GM10248 (cell line): ENCODE measurements around the gene SCUBE1.

ENCODE experiments used
- CTCF ChIA-PET: fragments of 300-600 bp; sonication (Branson Sonifier 250); formaldehyde crosslinking; extraction: SDS; loops from one replicate; lab custom pipeline; 2021; ENCODE audit warnings: antibody characterized with exemption; lab: Yijun Ruan, JAX
- POLR2A ChIA-PET: fragments of 350-650 bp; sonication (Branson Sonifier 250); formaldehyde crosslinking; extraction: SDS; loops from one replicate; lab custom pipeline; 2020; ENCODE audit warnings: antibody characterized with exemption; lab: Yijun Ruan, JAX
- DNase-seq: peaks from one replicate; pipeline ENCODE4 v3.0.0; 2012; ENCODE audit errors: extremely low spot score
- CTCF ChIP-seq: IDR thresholded peaks from 2 replicates; pipeline ENCODE4 v1.5.1; 2012; ENCODE audit warnings: mild to moderate bottlenecking, low read depth; ENCODE audit errors: extremely low read depth, missing control alignments, control extremely low read depth

The SCUBE1 gene

DNA sequence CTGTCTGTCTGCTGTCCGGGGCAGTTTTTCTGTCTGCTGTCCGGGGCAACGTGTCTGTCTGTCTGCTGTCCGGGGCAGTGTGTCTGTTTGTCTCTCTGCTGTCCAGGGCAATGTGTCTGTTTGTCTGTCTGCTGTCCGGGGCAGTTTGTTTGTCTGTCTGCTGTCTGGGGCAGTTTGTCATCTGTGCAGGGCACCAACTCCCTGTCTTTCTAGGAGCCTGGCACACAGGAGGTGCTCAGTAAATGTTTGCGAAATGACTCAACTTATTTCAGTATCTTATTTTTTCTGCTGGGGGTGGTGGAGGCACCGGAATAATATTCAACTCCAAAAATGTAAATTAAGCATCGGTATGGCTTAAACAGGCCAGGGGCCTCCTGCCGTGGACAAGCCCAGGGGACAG is 144.2 kb downstream of the SCUBE1 start:
- no peak for DNase-seq
- CTCF ChIA-PET, result no interaction called here
- no peak for TF ChIP-seq CTCF
- POLR2A ChIA-PET, result no interaction called here

DNA sequence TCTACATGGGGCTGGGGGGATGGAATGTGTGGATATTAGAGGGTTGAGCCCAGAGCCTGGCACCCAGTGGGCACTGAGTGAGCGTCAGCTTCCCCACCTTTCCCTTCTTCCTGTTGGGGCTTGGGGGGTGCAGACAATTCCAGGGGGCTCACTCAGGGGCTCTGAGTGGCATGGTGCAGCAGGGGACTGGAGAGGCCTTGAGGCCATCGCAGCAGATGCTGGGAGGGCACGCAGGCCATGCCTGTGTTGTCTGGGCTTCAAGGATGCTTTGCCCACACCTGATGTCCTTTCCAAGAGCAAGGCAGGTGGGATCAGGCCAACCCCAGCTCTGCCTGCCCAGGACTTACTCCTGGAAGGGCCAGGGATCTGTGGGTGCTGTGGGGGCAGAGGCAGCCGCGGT is 145.0 kb downstream of the SCUBE1 start:
- TF ChIP-seq CTCF, result no peak
- DNase-seq, result no peak
- POLR2A ChIA-PET, result no interaction called here
- CTCF ChIA-PET, result no interaction called here

- ChIA-PET POLR2A (no interaction called here), CTCF (no interaction called here)
- DNase-seq, result no peak
- no peak for TF ChIP-seq CTCF
Observed at GRCh38 chr22:43197271-43197941, 145.8 kb downstream of the SCUBE1 start.

DNA sequence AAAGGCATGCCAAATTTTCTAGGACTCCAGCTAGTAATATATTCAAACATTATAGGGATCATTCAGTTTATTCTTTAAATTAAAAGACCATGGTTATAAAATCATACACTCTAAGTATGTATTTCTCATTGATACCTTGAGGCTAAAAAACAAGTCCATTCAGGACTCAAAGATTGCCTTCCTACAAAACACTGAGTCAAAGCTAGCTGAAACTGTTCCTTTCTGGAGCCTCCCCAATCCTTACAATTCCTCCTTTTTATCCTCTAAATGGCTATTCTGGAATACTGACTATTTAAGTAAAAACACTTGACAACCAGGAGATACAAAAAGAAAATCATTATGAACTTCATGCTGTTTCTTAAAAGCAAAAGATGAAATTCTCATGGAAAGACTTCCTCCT is 151.3 kb downstream of the SCUBE1 start:
- TF ChIP-seq CTCF, result no peak
- ChIA-PET POLR2A (no interaction called here), CTCF (no interaction called here)
- DNase-seq, result no peak

- CTCF ChIA-PET, result interaction anchor here (0.9 kb wide), 1 partner anchor 12 kb away, joined by 3 read pairs; no protein-coding TSS in a partner anchor
- POLR2A ChIA-PET, result no interaction called here
Observed at GRCh38 chr22:43188829-43189545, 154.2 kb downstream of the SCUBE1 start.

More at GRCh38 chr22:43188829-43189545, 154.2 kb downstream of the SCUBE1 start:
- DNase-seq, result no peak
- no peak for TF ChIP-seq CTCF
